Erythroblast (primary cell): Measurements from ENCODE around the gene LOXHD1.

Experiments used
- GATA1 ChIP-seq: IDR thresholded peaks from 2 replicates; pipeline ENCODE4 v1.6.1; 2011; ENCODE audit warnings: low read depth, mild to moderate bottlenecking, control low read depth, low read length, moderate library complexity
- POLR2A ChIP-seq: IDR thresholded peaks from 2 replicates; pipeline ENCODE4 v1.6.1; 2011; ENCODE audit warnings: mild to moderate bottlenecking, low read length

DNA sequence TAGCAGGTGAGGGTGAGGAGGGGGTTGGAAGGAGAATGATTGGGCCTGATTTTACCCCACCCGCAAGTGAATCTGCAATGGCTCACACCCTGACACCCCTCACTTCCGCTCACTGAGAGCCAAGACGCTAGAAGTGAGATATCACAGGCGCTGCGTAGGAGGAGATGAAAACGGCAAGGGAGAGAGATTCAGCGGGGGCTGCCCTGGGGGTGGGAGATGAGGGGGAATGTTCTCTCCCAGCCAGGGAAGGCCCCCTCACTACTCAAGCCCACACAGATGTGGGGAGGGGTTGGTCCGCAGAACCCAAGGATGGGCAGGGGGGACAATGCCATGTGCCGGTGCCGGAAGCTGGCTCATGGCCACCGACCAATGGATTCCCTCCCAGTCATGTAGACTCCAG, 32.9 kb downstream of the LOXHD1 start:
- no peak for TF ChIP-seq POLR2A
- no peak for TF ChIP-seq GATA1
